ENCODE measurements around the gene PPP2R3B.
"Not testable (repeated sequence)": the region's sequence is repeated elsewhere in the genome, so short reads cannot be mapped to it uniquely, and the experiment has no call there.

Gene PPP2R3B

GRCh38 chrX:356385-357034, 30.2 kb downstream of the PPP2R3B start:
- DNase-seq (ENCODE audit: extremely low spot score, insufficient read length, low read depth) (no peak), FAIRE-seq (no peak)

- no peak for DNase-seq (ENCODE audit: extremely low spot score, insufficient read length, low read depth)
- no peak for FAIRE-seq
These were observed 31.2 kb downstream of the PPP2R3B start for GRCh38 chrX:355329-356050.

- no peak for DNase-seq (ENCODE audit: extremely low spot score, insufficient read length, low read depth)
- no peak for FAIRE-seq
These were observed 32.9 kb downstream of the PPP2R3B start for GRCh38 chrX:353566-354535.

- FAIRE-seq (no peak), DNase-seq (ENCODE audit: extremely low spot score, insufficient read length, low read depth) (no peak)
These were observed 34.0 kb downstream of the PPP2R3B start for GRCh38 chrX:352582-353314.

GRCh38 chrX:352181-352580, 34.5 kb downstream of the PPP2R3B start:
- DNase-seq (ENCODE audit: extremely low spot score, insufficient read length, low read depth) (no peak), FAIRE-seq (no peak)

GRCh38 chrX:351736-352135, 35.0 kb downstream of the PPP2R3B start:
- DNase-seq (ENCODE audit: extremely low spot score, insufficient read length, low read depth) (no peak), FAIRE-seq (no peak)

GRCh38 chrX:351324-351641, 35.4 kb downstream of the PPP2R3B start:
- DNase-seq (ENCODE audit: extremely low spot score, insufficient read length, low read depth); FAIRE-seq: not testable (repeated sequence)

GRCh38 chrX:350534-351323, 36.0 kb downstream of the PPP2R3B start:
- FAIRE-seq (no peak), DNase-seq (ENCODE audit: extremely low spot score, insufficient read length, low read depth) (no peak)

GRCh38 chrX:350148-350533, 36.6 kb downstream of the PPP2R3B start:
- FAIRE-seq: no peak
- no peak for DNase-seq (ENCODE audit: extremely low spot score, insufficient read length, low read depth)

- FAIRE-seq (no peak), DNase-seq (ENCODE audit: extremely low spot score, insufficient read length, low read depth) (no peak)
These were observed 37.0 kb downstream of the PPP2R3B start for GRCh38 chrX:349702-350101.

GRCh38 chrX:349196-349595, 37.5 kb downstream of the PPP2R3B start:
- DNase-seq (ENCODE audit: extremely low spot score, insufficient read length, low read depth) (no peak), FAIRE-seq (no peak)

GRCh38 chrX:348461-349117, 38.1 kb downstream of the PPP2R3B start:
- FAIRE-seq: no peak
- no peak for DNase-seq (ENCODE audit: extremely low spot score, insufficient read length, low read depth)

GRCh38 chrX:347351-348117, 39.2 kb downstream of the PPP2R3B start:
- no peak for FAIRE-seq

GRCh38 chrX:346034-346813, 40.5 kb downstream of the PPP2R3B start:
- no peak for FAIRE-seq
- DNase-seq (ENCODE audit: extremely low spot score, insufficient read length, low read depth): no peak

More at GRCh38 chrX:347351-348117, 39.2 kb downstream of the PPP2R3B start:
- DNase-seq (ENCODE audit: extremely low spot score, insufficient read length, low read depth): no peak

GRCh38 chrX:345020-345925, 41.4 kb downstream of the PPP2R3B start:
- no peak for FAIRE-seq
- DNase-seq (ENCODE audit: extremely low spot score, insufficient read length, low read depth): no peak

- DNase-seq (ENCODE audit: extremely low spot score, insufficient read length, low read depth) (no peak), FAIRE-seq (no peak)
These were observed 42.3 kb downstream of the PPP2R3B start for GRCh38 chrX:344371-344901.

All from GM18507 (cell line).